K562 (cell line): Measurements from ENCODE around the gene UNC79. TPM values are rescaled to one million over a fixed set of nuclear protein-coding genes. Genes with fewer than 3 reads are reported as not detected.

Source experiments
- ATAC-seq: fragments of 200-7000 bp; cut with Tn5 transposase; 3 replicates; pipeline ENCODE4 v1.9.1; 2020; ENCODE audit warnings: moderate library complexity
- BruUV-seq: library from RNA; stranded (reverse); fragments of 400-500 nt; replicated peaks from 2 replicates; lab custom pipeline; 2021; lab: Mats Ljungman, UMichigan
- CTCF ChIA-PET: fragments of 300-600 bp; formaldehyde crosslinking; extraction: SDS; loops from one replicate; lab custom pipeline; 2021; ENCODE audit warnings: low intra/inter-chr PET ratio; lab: Yijun Ruan, JAX
- POLR2A ChIA-PET: fragments of 300-600, 350-650 bp; sonication (Branson Sonifier 250); formaldehyde crosslinking; extraction: SDS; loops from one replicate; lab custom pipeline; 2021; ENCODE audit warnings: antibody characterized with exemption, inconsistent platforms; lab: Yijun Ruan, JAX
- DNase-seq, 4 experiments: peaks; one replicate each; pipeline versions ENCODE4 v3.0.0 to v3.0.0-alpha.2; 2011 to 2018; ENCODE audit warnings: low spot score in 3 of 4, mixed read lengths in 3 of 4; ENCODE audit errors: extremely low read depth in 1 of 4
- FAIRE-seq: peaks from 2 replicates; lab custom pipeline; 2011; peaks lifted over from hg19 to GRCh38; lab: Jason Lieb, UNC
- H2AFZ ChIP-seq: 2 replicates; pipeline ENCODE4 v1.6.0; 2011; ENCODE audit warnings: low read depth, low read length, control low read depth, inconsistent platforms
- H3K27ac ChIP-seq: fragments of 200-600 bp; 3 replicates; pipeline ENCODE4 v1.8.0; 2011; ENCODE audit warnings: low read depth, mild to moderate bottlenecking, control low read depth, inconsistent platforms, low read length, moderate library complexity, mixed read lengths; ENCODE audit errors: extremely low read depth
- H3K27me3 ChIP-seq, 2 experiments: fragments of 300-600 bp in 1 of 2; 2 replicates in 1 of 2; 3 replicates in 1 of 2; pipeline versions ENCODE4 v1.6.0 to v1.8.0; 2011; ENCODE audit warnings: inconsistent platforms in 2 of 2, low read length in 2 of 2, mild to moderate bottlenecking in 1 of 2, mixed read lengths in 1 of 2, moderate library complexity in 1 of 2; ENCODE audit not compliant: control insufficient read depth in 2 of 2, insufficient read depth in 2 of 2
- H3K36me3 ChIP-seq: fragments of 300-600 bp; 3 replicates; pipeline ENCODE4 v1.8.0; 2011; ENCODE audit warnings: mild to moderate bottlenecking, low read length, inconsistent platforms; ENCODE audit not compliant: control insufficient read depth, insufficient read depth
- H3K4me1 ChIP-seq, 2 experiments: fragments of 200-600 bp in 1 of 2; replicated peaks in 1 of 2; 2 replicates in 1 of 2; 3 replicates in 1 of 2; pipeline versions ENCODE4 v1.5.1 to v1.8.0; 2011; ENCODE audit warnings: inconsistent platforms in 2 of 2, low read length in 2 of 2, mild to moderate bottlenecking in 1 of 2, mixed read lengths in 1 of 2, moderate library complexity in 1 of 2; ENCODE audit not compliant: control insufficient read depth in 2 of 2, insufficient read depth in 2 of 2
- H3K4me2 ChIP-seq: 2 replicates; pipeline ENCODE4 v1.6.1; 2011; ENCODE audit warnings: low read length, control low read depth, inconsistent platforms, mixed read lengths; ENCODE audit not compliant: insufficient read depth
- H3K4me3 ChIP-seq: fragments of 200-600 bp; sonication (generic), shearing (Covaris generic); 2 replicates; pipeline ENCODE4 v1.5.1; 2016; ENCODE audit warnings: control low read depth, inconsistent platforms
- H3K79me2 ChIP-seq: fragments of 200-600 bp; 3 replicates; pipeline ENCODE4 v1.8.0; 2011; ENCODE audit warnings: low read length, inconsistent platforms; ENCODE audit not compliant: control insufficient read depth, insufficient read depth
- H3K9ac ChIP-seq, 2 experiments: 2 replicates each; pipeline versions ENCODE4 v1.6.0 to v1.6.1; 2011; ENCODE audit warnings: low read depth in 2 of 2, low read length in 2 of 2, control low read depth in 1 of 2, inconsistent platforms in 1 of 2, mild to moderate bottlenecking in 1 of 2, mixed read lengths in 1 of 2; ENCODE audit not compliant: insufficient read depth in 1 of 2
- H3K9me1 ChIP-seq: one replicate; pipeline ENCODE4 v1.6.0; 2011; ENCODE audit warnings: inconsistent platforms, mild to moderate bottlenecking, low read length, moderate library complexity; ENCODE audit not compliant: control insufficient read depth, insufficient read depth
- H3K9me3 ChIP-seq: replicated peaks from 2 replicates; pipeline ENCODE4 v1.5.1; 2011; ENCODE audit warnings: low read depth, low read length, inconsistent platforms; ENCODE audit not compliant: control insufficient read depth, insufficient read depth
- H4K20me1 ChIP-seq: replicated peaks from 2 replicates; pipeline ENCODE4 v1.6.1; 2011; ENCODE audit warnings: low read length, inconsistent platforms, mixed read lengths; ENCODE audit not compliant: control insufficient read depth, insufficient read depth
- ASH1L ChIP-seq: fragments of 450-650 bp; IDR thresholded peaks from 2 replicates; pipeline ENCODE4 v1.6.1; 2018; ENCODE audit warnings: borderline replicate concordance, mild to moderate bottlenecking, low read depth; ENCODE audit not compliant: partially characterized antibody
- CTCFL ChIP-seq: IDR thresholded peaks from 2 replicates; pipeline ENCODE4 v1.6.1; 2011; ENCODE audit warnings: borderline replicate concordance, low read depth, mild to moderate bottlenecking, moderate library complexity, low read length; ENCODE audit not compliant: insufficient read depth, poor library complexity, severe bottlenecking
- E2F1 ChIP-seq: sonication (generic); formaldehyde crosslinking; IDR thresholded peaks from 2 replicates; pipeline ENCODE4 v1.8.1; 2023; ENCODE audit warnings: mild to moderate bottlenecking, missing genetic modification reagents, moderate library complexity
- FOS ChIP-seq: IDR thresholded peaks from 3 replicates; pipeline ENCODE4 v1.6.1; 2011; ENCODE audit not compliant: insufficient read length; ENCODE audit errors: extremely low read depth
- GABPB1 ChIP-seq: sonication (generic); formaldehyde crosslinking; IDR thresholded peaks from 2 replicates; pipeline ENCODE4 v1.8.0; 2022; ENCODE audit warnings: mild to moderate bottlenecking, missing genetic modification reagents
- MAX ChIP-seq: sonication (generic); formaldehyde crosslinking; IDR thresholded peaks from 2 replicates; pipeline ENCODE4 v1.9.0; 2022; ENCODE audit warnings: mild to moderate bottlenecking, missing genetic modification reagents
- PRDM10 ChIP-seq: fragments of 450-650 bp; IDR thresholded peaks from 2 replicates; pipeline ENCODE4 v1.6.1; 2018; ENCODE audit not compliant: partially characterized antibody
- YBX1 ChIP-seq: fragments of 450-650 bp; IDR thresholded peaks from 2 replicates; pipeline ENCODE4 v1.7.1; 2016; ENCODE audit warnings: mild to moderate bottlenecking
- WGBS: fragments of 100-300 bp; shearing (Covaris generic); methylation state at CpG from one replicate; pipeline ENCODE4 v1.1.6; 2016; ENCODE audit warnings: low coverage, mixed read lengths; ENCODE audit not compliant: insufficient coverage; ENCODE audit errors: missing lambda C conversion rate; 5-methylcytosine and 5-hydroxymethylcytosine counted together
- in situ Hi-C: fragments of 300-500 bp; cut with MboI; formaldehyde crosslinking; loops from 4 replicates; pipeline ENCODE4 v1.15.0; 2018; ENCODE audit warnings: inconsistent platforms, mixed read lengths
- intact Hi-C: fragments of 100-400 bp; cut with micrococcal nuclease; formaldehyde crosslinking; loops from 2 replicates; pipeline ENCODE4 v1.14.2; 2022
- polyA plus RNA-seq, 8 experiments: library from polyadenylated mRNA; depleted of rRNA in 4 of 8; stranded (reverse) in 5 of 8; unstranded in 3 of 8; fragments of >200 nt; fragmentation: Nextera tagmentation in 2 of 8; fragmentation: Illumina TruSeq in 1 of 8; extraction: Ambion mirVana in 2 of 8; extraction: Trizol in 1 of 8; gene quantifications; 2 replicates each; pipeline versions ENCODE4 v1.2.1 to v1.2.3, GENCODE V29; 2011 to 2014; ENCODE audit warnings: inconsistent platforms in 1 of 8, missing spikeins in 1 of 8
- total RNA-seq, 7 experiments: library from RNA; depleted of rRNA in 6 of 7; stranded (reverse); fragments of >200 nt in 6 of 7; fragmentation: Illumina TruSeq in 2 of 7; extraction: Trizol in 2 of 7; gene quantifications; 2 replicates each; pipeline versions ENCODE4 v1.2.1 to v1.2.3, GENCODE V29; 2011 to 2021; ENCODE audit warnings: low replicate concordance in 1 of 7

The UNC79 gene
- total and polyA plus RNA-seq, 9 of the 15 experiments (the other 6 are each of a cell fraction or from before 2014, with no cell fraction given) = under 0.01 to 0.04 (median 0.01) TPM; not detected in 6

GRCh38 chr14:93587330-93587729, 156.6 kb downstream of the UNC79 start:
- FAIRE-seq (no peak), DNase-seq (no peak), ATAC-seq (no peak)
- H3K27ac ChIP-seq = no peak overlapping the region
- H3K27me3 ChIP-seq = peaks cover 0 to under 1% of the 10 kb centered on the region in 2 experiments; a peak in 2 of 5 replicates
- H4K20me1 ChIP-seq = no peaks in the 10 kb centered on the region
- no peaks in the 10 kb centered on the region for H3K4me1 ChIP-seq
- no peak overlapping the region for H3K9ac ChIP-seq
- POLR2A ChIA-PET = no interaction called here
- no peaks in the 10 kb centered on the region for H3K36me3 ChIP-seq
- H3K9me3 ChIP-seq = no peaks in the 10 kb centered on the region
- CTCF ChIA-PET = no interaction called here
- BruUV-seq = no TSS peak
- H3K9me1 ChIP-seq = no peaks in the 10 kb centered on the region
- H3K4me3 ChIP-seq = no peak overlapping the region
- H2AFZ ChIP-seq = no peak overlapping the region
- intact Hi-C loops = no loop called here
- in situ Hi-C loops = no loop called here
- no peaks in the 10 kb centered on the region for H3K79me2 ChIP-seq
- 4% methylated on average over 3 of the region's 3 CpGs for WGBS
- TF ChIP-seq MAX = no peak
- no peak overlapping the region for H3K4me2 ChIP-seq

GRCh38 chr14:93591506-93591905, 160.8 kb downstream of the UNC79 start:
- ATAC-seq = no peak
- POLR2A ChIA-PET = no interaction called here
- WGBS = 1% methylated on average over 10 of the region's 10 CpGs
- TF ChIP-seq ASH1L = no peak
- TF ChIP-seq PRDM10 = no peak
- no peak for TF ChIP-seq CTCFL
- TF ChIP-seq YBX1 = no peak
- no peak for TF ChIP-seq E2F1
- no peak for TF ChIP-seq GABPB1 (CRISPR knock-in tag)
- TF ChIP-seq FOS = no peak

More at GRCh38 chr14:93591506-93591905, 160.8 kb downstream of the UNC79 start:
- CTCF ChIA-PET = interaction anchor here (0.6 kb wide), 1 partner anchor 9 kb away, joined by 3 read pairs; no protein-coding TSS in a partner anchor
- no TSS peak for BruUV-seq
- intact Hi-C loops (no loop called here), in situ Hi-C loops (no loop called here)
- Histone ChIP-seq H3K9me3 (no peaks in the 10 kb centered on the region), H2AFZ (no peak overlapping the region), H3K4me2 (no peak overlapping the region), H3K36me3 (no peaks in the 10 kb centered on the region), H3K27me3 (no peaks in the 10 kb centered on the region), H3K9ac (no peak overlapping the region), H3K27ac (no peak overlapping the region), H3K79me2 (no peaks in the 10 kb centered on the region), H4K20me1 (no peaks in the 10 kb centered on the region), H3K4me3 (no peak overlapping the region), H3K4me1 (no peaks in the 10 kb centered on the region), H3K9me1 (no peaks in the 10 kb centered on the region)
- DNase-seq = no peak
- FAIRE-seq = no peak
